ENCODE results near the gene LRFN3. TPM values are rescaled to one million over a fixed set of nuclear protein-coding genes. Genes with fewer than 3 reads are reported as not detected.
A peak's percentile ranks its signal among the peaks of the same experiment; 100 is the strongest.

The LRFN3 gene
- total RNA-seq, 6 donors from 2014 or later: 6.3 to 17.2 (median 11.8) TPM

DNA sequence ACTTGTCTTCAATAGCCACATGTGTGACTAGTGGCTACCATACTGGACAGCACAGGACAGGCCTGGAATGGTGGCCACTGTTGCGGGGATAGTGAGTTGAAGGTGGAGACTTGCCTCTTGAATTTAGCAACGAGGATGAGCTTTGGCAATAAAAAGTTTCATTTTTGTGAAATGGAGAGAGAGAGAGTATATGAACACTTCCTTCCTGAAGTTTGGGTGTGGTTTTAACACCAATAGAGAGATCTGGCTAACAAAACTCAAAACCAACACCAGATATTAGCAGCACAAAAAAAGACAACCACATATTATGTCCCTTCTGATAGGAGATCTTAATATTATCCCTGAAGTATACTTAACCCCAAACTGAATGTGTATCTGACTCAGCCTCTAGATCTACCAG, 6.3 kb upstream of the LRFN3 start:
- Histone ChIP-seq H3K4me3 (no peak overlapping the region), H3K27ac (peak overlapping the region; percentile 19 to 85 (median 78)), H3K36me3 (no peaks in the 10 kb centered on the region), H3K27me3 (no peaks in the 10 kb centered on the region), H3K4me1 (peaks cover 6 to 24% (median 12%) of the 10 kb centered on the region in 4 donors), H3K9me3 (peaks cover 0 to 7% (median 3%) of the 10 kb centered on the region in 4 donors)
- ATAC-seq (ENCODE audit: low FRiP score in 2 of 2): no peak
- DNase-seq: no peak
- TF ChIP-seq CTCF (IDR thresholded peaks at IDR 0.05): no peak
- no peak for TF ChIP-seq POLR2A (IDR thresholded peaks at IDR 0.05)
- TF ChIP-seq POLR2AphosphoS5 (IDR thresholded peaks at IDR 0.05): no peak
- no peak for TF ChIP-seq EP300 (IDR thresholded peaks at IDR 0.05)
- 47 to 48% methylated on average over 2 of the region's 2 CpGs for WGBS, 2 donors

DNA sequence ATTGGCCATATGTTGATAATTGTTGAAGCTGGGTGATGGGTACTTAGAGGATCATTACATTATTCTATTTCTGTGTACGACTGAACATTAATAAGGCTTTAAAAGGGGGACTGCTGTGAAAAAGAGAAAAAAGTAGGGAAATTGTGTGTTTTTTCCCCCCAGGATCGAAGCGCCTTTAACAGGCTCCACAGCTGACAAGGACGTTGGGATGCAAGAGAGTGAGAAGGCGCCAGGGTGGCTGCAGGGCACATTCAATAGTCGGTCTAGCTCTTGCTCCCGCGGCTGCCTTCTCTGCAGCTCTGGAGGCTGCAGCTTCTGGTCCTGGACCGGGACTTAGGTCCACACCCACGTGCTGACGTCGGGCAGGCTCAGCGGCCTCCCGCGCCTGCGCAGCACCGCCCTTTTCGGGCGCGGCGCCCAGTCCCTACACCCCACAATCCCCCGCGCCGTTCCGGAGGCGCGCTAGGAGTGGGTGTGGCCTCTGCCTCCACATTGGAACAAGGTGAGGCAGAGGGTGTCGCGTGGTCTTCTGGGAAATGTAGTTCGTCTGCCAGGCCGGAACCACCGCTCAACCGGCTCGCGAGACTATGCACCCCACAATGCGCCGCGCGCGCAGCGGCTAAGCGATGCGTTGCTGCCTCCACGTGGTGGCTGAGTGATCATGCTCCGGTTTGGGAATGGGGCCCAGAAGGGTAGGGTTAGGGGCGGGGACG, 4.9 kb upstream of the LRFN3 start:
- DNase-seq (peak; percentile 99 to 100), ATAC-seq (ENCODE audit: low FRiP score in 2 of 2) (peak; percentile 100)
- H3K27me3 ChIP-seq: no peaks in the 10 kb centered on the region
- no peaks in the 10 kb centered on the region for H3K9me3 ChIP-seq
- peak overlapping the region in 2 of 4 donors; percentile 9 to 24 for H3K4me3 ChIP-seq
- no peaks in the 10 kb centered on the region for H3K36me3 ChIP-seq
- peaks cover 13 to 35% (median 20%) of the 10 kb centered on the region in 4 donors for H3K4me1 ChIP-seq
- TF ChIP-seq POLR2AphosphoS5 (IDR thresholded peaks at IDR 0.05): peak; percentile 89 to 97
- TF ChIP-seq CTCF (IDR thresholded peaks at IDR 0.05): peak; percentile 83 to 100 (median 97)
- TF ChIP-seq EP300 (IDR thresholded peaks at IDR 0.05): peak in 1 of 4 donors; percentile 88
- peak in 2 of 4 donors; percentile 84 to 97 for TF ChIP-seq POLR2A (IDR thresholded peaks at IDR 0.05)
- peak overlapping the region; percentile 42 to 85 (median 78) for H3K27ac ChIP-seq
- 0 to 1% methylated on average over 33 to 47 of the region's 47 CpGs for WGBS, 2 donors

- no peak for ATAC-seq (ENCODE audit: low FRiP score in 2 of 2)
- H3K36me3 ChIP-seq: no peaks in the 10 kb centered on the region
- WGBS, 2 donors: 7 to 8% methylated on average over 7 to 9 of the region's 9 CpGs
- no peaks in the 10 kb centered on the region for H3K9me3 ChIP-seq
- H3K4me1 ChIP-seq: peaks cover 13 to 40% (median 24%) of the 10 kb centered on the region in 4 donors
- H3K27me3 ChIP-seq: no peaks in the 10 kb centered on the region
- TF ChIP-seq EP300 (IDR thresholded peaks at IDR 0.05): no peak
- TF ChIP-seq CTCF (IDR thresholded peaks at IDR 0.05): peak in 1 of 6 experiments; percentile 21
- peak overlapping the region in 1 of 4 donors; percentile 44 for H3K27ac ChIP-seq
- H3K4me3 ChIP-seq: no peak overlapping the region
- DNase-seq: no peak
These were observed 4.3 kb upstream of the LRFN3 start for GRCh38 chr19:35931874-35932202.

DNA sequence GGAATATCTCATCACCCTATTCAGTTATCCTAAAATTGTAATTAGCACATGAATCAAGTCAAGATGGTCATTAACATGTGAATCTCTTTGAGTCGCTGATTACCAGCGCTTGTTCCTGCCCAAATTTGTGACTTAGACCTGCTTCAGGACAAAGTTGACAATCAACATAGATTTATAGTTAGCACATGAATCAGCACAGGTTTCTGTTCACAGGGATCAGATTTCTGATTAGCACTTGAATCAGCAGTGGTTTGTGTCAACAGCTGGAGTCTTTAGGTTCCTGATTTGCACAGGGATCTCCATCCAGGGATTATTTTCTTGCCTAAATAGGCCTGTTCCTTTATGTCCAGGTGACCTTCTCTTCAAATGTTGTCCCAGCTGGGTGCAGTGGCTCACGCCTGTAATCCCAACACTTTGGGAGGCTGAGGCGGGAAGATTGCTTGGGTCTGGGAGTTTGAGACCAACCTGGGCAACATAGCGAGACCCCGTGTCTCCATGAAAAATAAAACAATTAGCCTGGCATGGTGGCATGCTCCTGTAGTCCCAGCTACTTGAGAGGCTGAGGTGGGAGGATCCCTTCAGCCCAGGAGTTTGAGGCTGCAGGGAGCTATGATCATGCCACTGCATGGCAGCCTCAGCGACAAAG, 3.8 kb upstream of the LRFN3 start:
- TF ChIP-seq EP300 (IDR thresholded peaks at IDR 0.05): no peak
- no peak for TF ChIP-seq POLR2AphosphoS5 (IDR thresholded peaks at IDR 0.05)
- no peak for TF ChIP-seq CTCF (IDR thresholded peaks at IDR 0.05)
- TF ChIP-seq POLR2A (IDR thresholded peaks at IDR 0.05): no peak
- no peak overlapping the region for H3K27ac ChIP-seq
- no peaks in the 10 kb centered on the region for H3K36me3 ChIP-seq
- H3K9me3 ChIP-seq: no peaks in the 10 kb centered on the region
- no peak overlapping the region for H3K4me3 ChIP-seq
- H3K4me1 ChIP-seq: peaks cover 13 to 46% (median 30%) of the 10 kb centered on the region in 4 donors
- DNase-seq (no peak), ATAC-seq (ENCODE audit: low FRiP score in 2 of 2) (no peak)
- no peaks in the 10 kb centered on the region for H3K27me3 ChIP-seq
- WGBS, 2 donors: 54 to 56% methylated on average over 7 of the region's 7 CpGs
